ENCODE measurements around the gene FOCAD.
A peak's percentile ranks its signal among the peaks of the same experiment; 100 is the strongest.

Gene FOCAD

DNA sequence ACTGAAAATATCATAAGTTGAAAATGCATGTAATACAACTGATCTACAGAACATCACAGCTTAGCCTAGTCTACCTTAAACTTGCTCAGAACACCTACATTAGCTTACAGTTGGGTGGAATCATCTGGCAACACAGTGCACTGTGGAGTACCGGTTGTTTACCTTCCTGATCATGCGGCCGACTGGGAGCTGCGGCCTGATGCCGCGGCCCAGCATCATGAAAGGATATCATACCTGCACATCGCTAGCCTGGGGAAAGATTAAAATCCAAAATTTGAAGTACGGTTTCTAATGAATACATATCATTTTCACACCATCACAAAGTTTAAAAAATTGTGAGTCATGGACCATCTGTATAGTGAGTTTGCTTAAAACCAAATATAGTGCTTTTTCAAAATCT lies 345.6 kb downstream of the FOCAD start:
- Histone ChIP-seq H3K27ac (ENCODE audit: low read depth in 2 of 2, low read length in 2 of 2) (no peak overlapping the region), H3K36me3 (ENCODE audit: control insufficient read depth in 2 of 2, insufficient read depth in 2 of 2, low read length in 2 of 2) (no peaks in the 10 kb centered on the region), H3K4me1 (ENCODE audit: control insufficient read depth in 2 of 2, insufficient read depth in 2 of 2, low read length in 2 of 2) (peaks cover 0 to 2% of the 10 kb centered on the region in 2 donors), H3K9ac (ENCODE audit: low read depth in 1 of 2, low read length in 2 of 2) (no peak overlapping the region), H3K9me3 (ENCODE audit: control insufficient read depth in 2 of 2, low read length in 2 of 2) (no peaks in the 10 kb centered on the region), H3K4me3 (ENCODE audit: low read length in 2 of 2) (no peak overlapping the region), H3K27me3 (ENCODE audit: control insufficient read depth in 2 of 2, insufficient read depth in 2 of 2, low read length in 2 of 2) (no peaks in the 10 kb centered on the region)

DNA sequence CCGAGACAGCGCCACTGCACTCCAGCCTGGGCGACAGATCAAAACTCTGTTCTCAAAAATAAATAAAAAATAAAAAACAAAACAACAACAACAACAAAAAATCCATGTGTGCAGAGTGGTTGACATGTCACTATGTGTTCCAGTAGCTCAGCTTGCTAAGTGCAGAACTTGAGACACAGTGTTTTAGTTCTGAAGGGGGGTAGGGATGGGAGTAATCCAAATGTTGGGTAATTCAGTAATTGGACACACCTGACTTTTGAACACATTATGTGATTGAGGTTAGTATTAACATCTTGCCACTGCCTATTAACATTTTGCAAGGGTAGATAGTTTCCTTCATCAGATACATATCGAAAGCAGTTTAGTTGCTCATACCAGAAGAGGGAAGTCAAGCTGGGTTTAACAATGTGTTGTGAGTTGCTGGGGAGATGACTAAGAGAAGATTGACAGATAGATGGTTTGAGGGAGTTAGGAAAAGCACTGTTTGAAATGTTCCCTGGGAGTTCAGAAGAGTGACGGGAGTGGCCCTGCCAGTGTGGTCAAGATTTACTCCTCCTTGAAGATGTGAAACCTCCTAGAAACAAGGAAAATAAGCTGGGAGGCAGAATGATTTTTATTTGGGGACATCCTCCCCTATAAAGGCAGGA lies 346.5 kb downstream of the FOCAD start:
- peak overlapping the region; percentile 72 to 81 for H3K27ac ChIP-seq (ENCODE audit: low read depth in 2 of 2, low read length in 2 of 2)
- peak overlapping the region; percentile 44 to 48 for H3K9ac ChIP-seq (ENCODE audit: low read depth in 1 of 2, low read length in 2 of 2)
- peaks cover 0 to 2% of the 10 kb centered on the region in 2 donors for H3K4me1 ChIP-seq (ENCODE audit: control insufficient read depth in 2 of 2, insufficient read depth in 2 of 2, low read length in 2 of 2)
- H3K4me3 ChIP-seq (ENCODE audit: low read length in 2 of 2): peak overlapping the region; percentile 60 to 76
- no peaks in the 10 kb centered on the region for H3K27me3 ChIP-seq (ENCODE audit: control insufficient read depth in 2 of 2, insufficient read depth in 2 of 2, low read length in 2 of 2)
- H3K9me3 ChIP-seq (ENCODE audit: control insufficient read depth in 2 of 2, low read length in 2 of 2): no peaks in the 10 kb centered on the region
- H3K36me3 ChIP-seq (ENCODE audit: control insufficient read depth in 2 of 2, insufficient read depth in 2 of 2, low read length in 2 of 2): no peaks in the 10 kb centered on the region

DNA sequence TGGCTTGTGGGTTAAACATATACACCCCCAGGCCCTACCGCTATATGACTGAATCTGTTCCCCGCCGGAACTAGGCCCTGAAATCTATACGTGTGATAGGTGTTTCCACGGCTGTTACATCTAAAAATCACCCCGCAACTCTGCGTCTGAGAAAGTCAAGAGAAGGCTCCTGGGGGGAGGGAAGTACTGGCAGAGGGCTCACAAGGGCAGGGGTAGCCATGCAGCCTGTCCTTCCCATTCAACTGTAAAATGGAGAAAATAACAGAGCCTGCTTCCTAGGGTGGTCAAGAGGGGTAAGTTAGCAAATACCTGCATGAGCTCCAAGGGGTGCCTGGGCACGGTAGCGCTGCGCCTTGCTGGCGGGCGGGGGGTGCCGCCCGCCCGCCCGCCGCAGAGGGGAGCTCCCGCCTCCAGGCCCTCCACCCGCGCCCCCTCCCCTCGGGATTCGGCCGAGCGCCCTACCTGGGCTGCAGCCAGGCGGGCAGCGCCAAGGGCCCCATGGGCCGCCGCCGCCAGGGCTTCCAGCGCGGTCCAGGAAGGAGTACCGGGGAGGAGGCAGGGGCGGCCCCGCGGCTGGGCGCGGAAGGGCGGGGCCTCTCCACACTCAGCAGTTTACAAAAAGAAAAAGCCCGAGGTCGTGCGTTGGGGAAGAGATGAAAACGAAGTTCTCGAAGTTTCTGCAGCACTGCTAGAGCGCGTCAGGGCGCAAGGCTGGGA lies 347.2 kb downstream of the FOCAD start, which contains the start of gene HACD4:
Gene HACD4, minus strand, starts transcription at position 550 of the 717 bp plus-strand sequence. Its CDS starts 50 bp downstream, at position 500.
- Histone ChIP-seq H3K27ac (ENCODE audit: low read depth in 2 of 2, low read length in 2 of 2) (peak within 1 kb of the TSS; percentile 72 to 81), H3K27me3 (ENCODE audit: control insufficient read depth in 2 of 2, insufficient read depth in 2 of 2, low read length in 2 of 2) (no peaks in the 10 kb centered on the region), H3K4me3 (ENCODE audit: low read length in 2 of 2) (peak within 1 kb of the TSS; percentile 60 to 76), H3K9ac (ENCODE audit: low read depth in 1 of 2, low read length in 2 of 2) (peak within 1 kb of the TSS; percentile 44 to 48), H3K4me1 (ENCODE audit: control insufficient read depth in 2 of 2, insufficient read depth in 2 of 2, low read length in 2 of 2) (peaks cover 0 to 2% of the 10 kb centered on the region in 2 donors), H3K36me3 (ENCODE audit: control insufficient read depth in 2 of 2, insufficient read depth in 2 of 2, low read length in 2 of 2) (no peaks in the 10 kb centered on the region), H3K9me3 (ENCODE audit: control insufficient read depth in 2 of 2, low read length in 2 of 2) (no peaks in the 10 kb centered on the region)

DNA sequence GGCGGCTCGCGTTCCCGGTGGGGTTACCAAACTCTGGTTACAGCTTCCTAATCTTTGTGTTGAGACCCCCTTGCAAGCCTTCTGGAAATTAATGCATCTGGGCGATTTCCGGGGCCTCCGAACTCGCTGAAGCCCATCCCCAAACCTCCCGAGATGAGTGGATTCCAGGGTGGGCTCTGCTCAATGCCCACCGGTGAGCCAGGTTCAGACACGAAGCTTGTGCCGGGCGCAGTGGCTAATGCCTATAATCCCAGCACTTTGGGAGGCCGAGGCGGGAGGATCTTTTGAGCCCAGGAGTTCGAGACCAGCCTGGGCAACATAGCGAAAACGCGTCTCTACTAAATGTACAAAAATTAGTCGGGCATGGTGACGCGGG lies 347.7 kb downstream of the FOCAD start:
- Histone ChIP-seq H3K9ac (ENCODE audit: low read depth in 1 of 2, low read length in 2 of 2) (peak overlapping the region in 1 of 2 donors; percentile 44), H3K36me3 (ENCODE audit: control insufficient read depth in 2 of 2, insufficient read depth in 2 of 2, low read length in 2 of 2) (no peaks in the 10 kb centered on the region), H3K4me3 (ENCODE audit: low read length in 2 of 2) (peak overlapping the region; percentile 60 to 76), H3K9me3 (ENCODE audit: control insufficient read depth in 2 of 2, low read length in 2 of 2) (no peaks in the 10 kb centered on the region), H3K4me1 (ENCODE audit: control insufficient read depth in 2 of 2, insufficient read depth in 2 of 2, low read length in 2 of 2) (peaks cover 0 to 2% of the 10 kb centered on the region in 2 donors), H3K27me3 (ENCODE audit: control insufficient read depth in 2 of 2, insufficient read depth in 2 of 2, low read length in 2 of 2) (no peaks in the 10 kb centered on the region), H3K27ac (ENCODE audit: low read depth in 2 of 2, low read length in 2 of 2) (peak overlapping the region; percentile 72 to 81)

DNA sequence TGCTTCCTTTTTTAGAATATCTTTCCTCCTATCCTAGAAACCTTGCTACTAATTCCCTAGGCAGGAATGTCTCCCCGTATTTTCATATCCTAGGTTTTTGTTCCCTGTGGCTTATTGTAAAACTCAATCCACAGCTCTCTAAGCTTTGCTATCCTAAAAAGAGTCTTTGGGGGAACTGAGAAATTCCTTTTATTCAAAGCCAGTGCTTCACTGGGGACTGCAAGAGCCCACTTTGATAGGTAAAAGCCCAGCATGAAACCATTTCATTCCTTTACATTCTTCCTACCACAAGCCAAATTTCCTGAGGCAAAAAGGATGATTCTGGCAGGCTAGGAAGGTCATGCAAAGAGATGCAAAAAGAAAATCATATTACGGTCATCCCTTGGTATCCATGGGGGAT lies 353.2 kb downstream of the FOCAD start:
- no peaks in the 10 kb centered on the region for H3K4me1 ChIP-seq (ENCODE audit: control insufficient read depth in 2 of 2, insufficient read depth in 2 of 2, low read length in 2 of 2)
- no peaks in the 10 kb centered on the region for H3K9me3 ChIP-seq (ENCODE audit: control insufficient read depth in 2 of 2, low read length in 2 of 2)
- no peak overlapping the region for H3K9ac ChIP-seq (ENCODE audit: low read depth in 1 of 2, low read length in 2 of 2)
- no peaks in the 10 kb centered on the region for H3K36me3 ChIP-seq (ENCODE audit: control insufficient read depth in 2 of 2, insufficient read depth in 2 of 2, low read length in 2 of 2)
- H3K27me3 ChIP-seq (ENCODE audit: control insufficient read depth in 2 of 2, insufficient read depth in 2 of 2, low read length in 2 of 2): no peaks in the 10 kb centered on the region
- H3K4me3 ChIP-seq (ENCODE audit: low read length in 2 of 2): no peak overlapping the region
- H3K27ac ChIP-seq (ENCODE audit: low read depth in 2 of 2, low read length in 2 of 2): no peak overlapping the region

DNA sequence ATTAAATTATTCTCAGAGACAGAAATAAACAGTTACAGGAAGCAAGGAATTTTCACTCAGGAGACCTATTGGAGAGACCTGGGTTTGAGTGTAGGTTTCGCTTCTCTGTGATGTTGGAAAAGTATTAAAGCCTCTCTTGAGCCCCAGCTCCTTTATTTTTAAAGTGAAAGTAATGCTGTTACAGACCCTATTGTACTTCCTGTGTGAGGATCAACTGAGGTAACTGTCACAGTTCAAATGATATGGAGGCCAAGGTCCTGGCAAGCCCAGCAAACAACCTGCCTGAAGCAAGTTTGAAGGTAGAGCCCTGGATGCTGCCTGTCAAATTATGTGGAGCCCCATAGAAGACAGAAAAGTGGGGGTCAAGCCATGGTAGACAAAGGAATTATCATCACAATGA lies 355.2 kb downstream of the FOCAD start:
- Histone ChIP-seq H3K36me3 (ENCODE audit: control insufficient read depth in 2 of 2, insufficient read depth in 2 of 2, low read length in 2 of 2) (no peaks in the 10 kb centered on the region), H3K27me3 (ENCODE audit: control insufficient read depth in 2 of 2, insufficient read depth in 2 of 2, low read length in 2 of 2) (no peaks in the 10 kb centered on the region), H3K27ac (ENCODE audit: low read depth in 2 of 2, low read length in 2 of 2) (no peak overlapping the region), H3K9ac (ENCODE audit: low read depth in 1 of 2, low read length in 2 of 2) (no peak overlapping the region), H3K4me3 (ENCODE audit: low read length in 2 of 2) (no peak overlapping the region), H3K4me1 (ENCODE audit: control insufficient read depth in 2 of 2, insufficient read depth in 2 of 2, low read length in 2 of 2) (no peaks in the 10 kb centered on the region), H3K9me3 (ENCODE audit: control insufficient read depth in 2 of 2, low read length in 2 of 2) (no peaks in the 10 kb centered on the region)

DNA sequence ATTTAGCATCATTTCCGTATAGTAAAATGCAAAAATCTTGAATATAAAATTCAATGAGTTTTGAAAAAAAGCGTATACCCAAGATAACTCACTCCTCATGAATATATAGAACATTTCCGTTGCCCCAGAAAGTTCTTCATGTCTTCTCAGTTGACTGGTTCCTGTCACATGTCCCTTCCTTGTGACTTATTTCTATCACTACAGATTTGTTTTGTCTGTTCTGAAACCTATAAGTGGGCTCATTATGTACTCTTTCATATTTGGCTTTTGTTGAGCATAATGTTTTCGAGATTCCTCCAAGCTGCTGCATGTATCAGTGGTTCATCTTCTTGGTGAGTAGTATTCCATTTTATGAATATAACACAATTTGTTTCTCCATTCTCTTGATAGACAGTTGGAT lies 358.4 kb downstream of the FOCAD start:
- Histone ChIP-seq H3K27ac (ENCODE audit: low read depth in 2 of 2, low read length in 2 of 2) (no peak overlapping the region), H3K4me3 (ENCODE audit: low read length in 2 of 2) (no peak overlapping the region), H3K36me3 (ENCODE audit: control insufficient read depth in 2 of 2, insufficient read depth in 2 of 2, low read length in 2 of 2) (no peaks in the 10 kb centered on the region), H3K27me3 (ENCODE audit: control insufficient read depth in 2 of 2, insufficient read depth in 2 of 2, low read length in 2 of 2) (no peaks in the 10 kb centered on the region), H3K9me3 (ENCODE audit: control insufficient read depth in 2 of 2, low read length in 2 of 2) (no peaks in the 10 kb centered on the region), H3K4me1 (ENCODE audit: control insufficient read depth in 2 of 2, insufficient read depth in 2 of 2, low read length in 2 of 2) (no peaks in the 10 kb centered on the region), H3K9ac (ENCODE audit: low read depth in 1 of 2, low read length in 2 of 2) (no peak overlapping the region)

DNA sequence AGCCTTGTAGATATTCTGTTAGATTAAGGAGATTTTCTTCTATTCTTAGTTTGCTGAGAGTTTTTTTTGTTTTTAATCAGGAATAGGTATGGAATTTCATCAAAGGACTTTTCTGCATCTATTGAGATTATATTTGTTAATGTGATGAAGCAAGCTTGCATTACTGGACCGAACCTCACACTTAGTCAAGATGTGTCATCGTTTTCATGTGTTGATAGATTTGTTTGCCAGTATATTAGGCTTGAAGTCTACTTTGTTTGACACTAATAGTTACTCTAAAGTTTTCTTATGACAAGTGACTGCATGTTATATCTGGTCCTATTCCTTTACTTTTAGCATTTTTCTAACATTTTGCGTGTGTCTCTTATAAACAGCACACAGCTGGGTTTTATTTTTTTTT lies 359.8 kb downstream of the FOCAD start:
- Histone ChIP-seq H3K4me3 (ENCODE audit: low read length in 2 of 2) (no peak overlapping the region), H3K9ac (ENCODE audit: low read depth in 1 of 2, low read length in 2 of 2) (no peak overlapping the region)

More for the DNA sequence above, 359.8 kb downstream of the FOCAD start:
- Histone ChIP-seq H3K27ac (ENCODE audit: low read depth in 2 of 2, low read length in 2 of 2) (no peak overlapping the region), H3K36me3 (ENCODE audit: control insufficient read depth in 2 of 2, insufficient read depth in 2 of 2, low read length in 2 of 2) (no peaks in the 10 kb centered on the region), H3K4me1 (ENCODE audit: control insufficient read depth in 2 of 2, insufficient read depth in 2 of 2, low read length in 2 of 2) (no peaks in the 10 kb centered on the region), H3K27me3 (ENCODE audit: control insufficient read depth in 2 of 2, insufficient read depth in 2 of 2, low read length in 2 of 2) (no peaks in the 10 kb centered on the region), H3K9me3 (ENCODE audit: control insufficient read depth in 2 of 2, low read length in 2 of 2) (no peaks in the 10 kb centered on the region)
